ENCODE measurements around the gene COX6B1.
"Not testable (repeated sequence)": the region's sequence is repeated elsewhere in the genome, so short reads cannot be mapped to it uniquely, and the experiment has no call there.

The COX6B1 gene

DNA sequence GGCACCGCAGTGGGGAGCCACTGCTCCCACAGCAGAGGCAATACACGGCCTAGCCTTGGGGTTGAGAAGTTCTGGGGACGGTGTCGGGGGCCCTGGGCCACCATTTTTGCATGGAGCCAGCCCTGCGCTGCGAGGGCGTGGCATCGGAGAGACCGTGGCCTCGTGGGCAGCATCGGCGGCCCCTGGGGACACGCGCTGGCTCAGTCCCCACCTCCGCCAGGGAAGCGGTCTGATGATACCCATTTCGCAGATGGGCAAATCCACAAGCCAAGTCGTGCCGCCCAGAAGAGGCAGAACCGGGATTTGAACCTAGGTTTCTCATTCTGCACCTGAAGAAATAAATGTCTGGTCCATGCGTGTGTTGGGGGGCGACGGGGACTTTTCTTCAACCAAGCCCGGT lies 17.0 kb downstream of the COX6B1 start:
- DNase-seq (ENCODE audit: low read depth) = no peak

DNA sequence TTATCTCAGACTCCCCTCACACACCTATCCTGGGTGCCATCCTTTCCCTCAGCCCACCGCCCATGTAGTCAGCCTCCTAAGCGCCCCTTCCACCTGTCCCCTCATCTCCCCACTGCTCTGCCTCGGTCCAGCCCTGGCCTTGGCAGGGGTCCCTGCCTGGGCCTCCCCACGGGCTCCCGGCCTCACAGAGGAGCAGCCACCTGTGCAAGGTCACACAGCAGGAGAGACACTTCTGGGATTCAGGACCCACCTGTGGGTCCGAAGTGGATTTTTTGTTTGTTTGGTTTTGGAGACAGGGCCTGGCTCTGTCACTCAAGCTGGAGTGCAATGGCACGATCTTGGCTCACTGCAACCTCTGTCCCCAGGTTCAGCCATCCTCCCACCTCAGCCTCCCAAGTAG lies 17.5 kb downstream of the COX6B1 start:
- DNase-seq (ENCODE audit: low read depth) = no peak

DNA sequence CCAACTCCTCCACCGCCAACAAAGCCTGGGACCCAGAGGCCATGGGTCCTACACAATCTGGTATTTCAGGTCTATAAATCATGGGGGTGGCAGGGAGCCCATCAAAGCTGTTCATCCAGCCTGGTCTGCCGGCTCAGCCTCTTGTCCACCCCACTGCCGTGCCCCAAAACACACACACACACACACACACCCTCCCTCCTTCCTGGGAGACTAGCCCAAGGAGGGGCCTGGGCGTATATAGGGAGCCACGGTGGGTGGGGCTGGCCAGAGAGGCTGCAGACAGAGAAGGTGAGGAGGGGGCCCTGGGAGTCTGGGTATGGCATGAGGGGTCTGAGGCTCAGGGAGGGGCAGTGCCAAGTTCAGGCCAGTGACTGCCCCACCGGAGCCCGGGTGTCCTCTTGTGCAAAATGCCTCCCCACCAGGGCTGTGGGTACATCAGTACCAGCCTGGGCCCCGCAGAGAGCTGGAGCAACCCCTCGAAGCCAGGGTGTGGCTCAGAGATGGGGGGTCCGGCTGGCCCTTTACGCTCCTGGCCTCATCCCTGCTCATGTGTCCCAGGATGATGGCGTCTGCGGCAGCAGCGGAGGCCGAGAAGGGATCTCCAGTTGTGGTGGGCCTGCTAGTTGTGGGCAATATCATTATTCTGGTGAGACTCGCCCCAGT lies 18.3 kb downstream of the COX6B1 start, which contains the start of gene UPK1A:
Gene UPK1A (plus strand): TSS at position 267 of the 663 bp plus-strand sequence. CDS start 296 bp downstream, at position 563.
- DNase-seq (ENCODE audit: low read depth) = no peak

DNA sequence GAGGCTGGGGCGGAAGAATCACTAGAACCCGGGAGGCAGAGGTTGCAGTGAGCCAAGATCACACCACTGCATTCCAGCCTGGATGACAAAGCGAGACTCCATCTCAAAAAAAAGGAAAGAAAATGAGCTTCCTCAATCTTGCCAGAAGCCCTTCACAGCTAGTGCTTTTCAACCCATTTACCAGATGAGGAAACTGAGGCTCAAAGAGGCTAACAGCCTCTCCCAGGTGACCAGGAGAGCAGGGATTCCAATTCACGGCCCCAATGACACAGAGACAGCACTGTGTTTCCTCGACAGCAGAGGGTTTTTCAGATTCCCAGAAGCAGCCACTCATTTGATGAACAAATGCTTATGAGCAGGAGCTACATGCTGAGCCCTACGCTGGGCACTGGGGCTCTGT lies 21.4 kb downstream of the COX6B1 start:
- no peak for DNase-seq (ENCODE audit: low read depth)

DNA sequence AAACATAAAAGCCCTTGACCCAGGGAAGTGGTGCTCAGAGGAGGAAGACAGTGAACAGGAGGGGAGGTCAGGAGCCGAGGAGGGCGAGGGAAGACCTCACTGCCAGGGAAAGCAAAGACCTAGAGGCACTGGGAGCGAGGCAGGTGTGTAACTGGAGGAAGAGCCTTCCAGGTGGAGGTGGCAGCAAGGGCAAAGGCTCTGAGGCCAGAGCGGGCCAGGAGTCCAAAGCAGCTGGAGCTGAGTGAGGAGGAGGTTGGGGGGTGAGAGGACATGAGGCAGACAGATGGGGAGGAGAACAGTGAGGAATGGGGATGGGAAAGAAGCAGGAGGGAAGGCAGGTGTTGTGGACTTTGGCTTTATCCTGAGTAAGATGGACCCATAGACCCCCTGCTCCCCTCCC lies 21.9 kb downstream of the COX6B1 start:
- DNase-seq (ENCODE audit: low read depth) = no peak

DNA sequence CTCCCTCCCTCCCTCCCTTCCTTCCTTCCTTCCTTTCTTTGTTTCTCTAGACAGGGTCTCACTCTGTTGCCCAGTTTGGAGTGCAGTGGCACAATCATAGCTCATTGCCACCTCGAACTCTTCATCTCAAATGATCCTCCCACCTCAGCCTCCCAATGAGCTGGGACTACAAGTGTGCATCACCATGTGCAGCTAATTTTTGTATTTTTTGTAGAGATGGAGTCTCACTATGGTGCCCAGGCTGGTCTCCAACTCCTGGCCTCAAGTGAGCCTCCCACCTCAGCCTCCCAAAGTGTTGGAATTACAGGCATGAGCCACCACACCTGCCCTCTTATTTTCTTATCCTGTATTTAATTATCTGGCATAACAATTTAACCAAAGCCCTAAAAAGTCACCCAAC lies 22.6 kb downstream of the COX6B1 start:
- no peak for DNase-seq (ENCODE audit: low read depth)

DNA sequence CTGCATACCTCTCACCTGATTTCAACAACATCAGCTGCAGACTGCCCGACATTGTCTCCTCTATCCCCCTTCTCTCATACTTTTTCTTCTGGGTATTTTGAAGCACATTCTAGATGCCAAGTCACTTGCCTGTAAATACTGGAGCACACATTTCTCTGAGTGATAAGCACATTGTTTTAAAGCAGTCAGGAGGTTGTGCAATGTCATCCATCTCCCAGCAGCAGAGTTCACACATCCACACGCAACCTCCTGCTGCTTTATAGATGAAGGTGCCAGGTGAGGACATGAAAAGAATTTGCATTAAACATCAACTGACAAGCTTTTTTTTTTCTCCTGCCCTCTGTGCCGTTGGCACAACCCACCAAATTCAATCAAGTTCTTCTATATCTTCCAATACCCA lies 23.7 kb downstream of the COX6B1 start:
- peak; percentile 45 for DNase-seq (ENCODE audit: low read depth)

DNA sequence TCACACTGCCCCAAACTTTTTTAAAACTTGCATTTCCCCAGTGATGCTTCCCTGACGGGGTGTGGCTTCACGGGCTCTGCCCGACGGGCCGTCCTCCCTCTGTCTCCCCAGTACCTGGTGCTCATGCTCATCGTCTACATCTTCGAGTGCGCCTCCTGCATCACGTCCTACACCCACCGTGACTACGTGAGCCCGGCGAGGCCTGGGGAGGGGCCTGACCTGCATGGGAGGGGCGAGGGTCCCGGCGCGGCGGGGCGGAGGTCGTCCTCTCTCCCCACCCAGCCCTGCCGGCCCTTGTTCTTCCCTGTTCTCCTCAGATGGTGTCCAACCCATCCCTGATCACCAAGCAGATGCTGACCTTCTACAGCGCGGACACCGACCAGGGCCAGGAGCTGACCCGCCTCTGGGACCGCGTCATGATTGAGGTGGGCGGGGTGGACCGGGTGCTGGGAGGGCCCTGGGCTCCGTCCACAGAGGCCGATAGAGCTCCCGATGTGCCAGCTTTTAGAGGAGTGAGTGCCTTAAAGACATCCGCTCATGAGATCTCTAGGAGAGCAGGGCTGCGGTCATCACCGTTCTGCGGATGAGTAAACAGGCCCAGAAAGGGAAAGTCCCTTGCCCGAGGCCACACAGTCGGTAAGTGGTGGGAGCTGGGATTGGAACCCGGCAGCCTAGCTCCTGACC lies 25.1 kb downstream of the COX6B1 start:
- DNase-seq (ENCODE audit: low read depth) = peak; percentile 77

DNA sequence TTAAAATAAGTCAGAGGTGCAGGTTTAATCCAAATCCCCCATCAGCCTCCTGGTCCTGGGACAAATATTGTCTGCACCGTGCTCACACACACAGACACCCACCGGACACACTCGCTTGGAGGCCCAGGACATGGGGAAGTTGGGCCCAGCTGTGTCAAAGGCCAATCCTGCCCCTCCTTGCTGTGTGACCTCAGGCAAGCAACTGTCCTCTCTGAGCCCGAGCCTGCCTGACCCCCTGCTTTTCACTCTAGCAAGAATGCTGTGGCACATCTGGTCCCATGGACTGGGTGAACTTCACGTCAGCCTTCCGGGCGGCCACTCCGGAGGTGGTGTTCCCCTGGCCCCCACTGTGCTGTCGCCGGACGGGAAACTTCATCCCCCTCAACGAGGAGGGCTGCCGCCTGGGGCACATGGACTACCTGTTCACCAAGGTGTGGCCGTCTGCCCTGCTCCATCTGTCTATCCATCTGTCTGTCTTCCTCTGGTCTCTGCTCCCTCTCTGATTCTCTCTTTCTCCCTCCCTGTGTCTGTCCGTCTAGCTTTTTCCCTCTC lies 27.5 kb downstream of the COX6B1 start:
- no peak for DNase-seq (ENCODE audit: low read depth)

DNA sequence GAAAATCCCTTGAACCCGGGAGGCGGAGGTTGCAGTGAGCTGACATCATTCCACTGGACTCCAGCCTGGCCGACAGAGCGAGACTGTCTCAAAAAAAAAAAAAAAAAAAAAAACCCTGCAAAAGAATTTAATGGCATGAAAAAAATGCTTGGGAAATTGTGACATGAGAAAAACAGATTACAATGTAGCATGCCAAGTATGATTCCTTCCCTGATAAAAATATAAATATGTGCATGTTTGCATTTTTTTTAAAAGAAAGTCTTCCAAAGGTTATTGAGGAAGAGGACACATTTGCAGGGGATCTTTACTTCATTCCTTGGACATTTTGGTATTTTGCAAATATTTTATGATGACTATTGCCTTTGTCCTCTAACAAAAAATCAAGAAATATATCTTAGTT lies 41.7 kb downstream of the COX6B1 start:
- peak; percentile 5 for DNase-seq (ENCODE audit: low read depth)

DNA sequence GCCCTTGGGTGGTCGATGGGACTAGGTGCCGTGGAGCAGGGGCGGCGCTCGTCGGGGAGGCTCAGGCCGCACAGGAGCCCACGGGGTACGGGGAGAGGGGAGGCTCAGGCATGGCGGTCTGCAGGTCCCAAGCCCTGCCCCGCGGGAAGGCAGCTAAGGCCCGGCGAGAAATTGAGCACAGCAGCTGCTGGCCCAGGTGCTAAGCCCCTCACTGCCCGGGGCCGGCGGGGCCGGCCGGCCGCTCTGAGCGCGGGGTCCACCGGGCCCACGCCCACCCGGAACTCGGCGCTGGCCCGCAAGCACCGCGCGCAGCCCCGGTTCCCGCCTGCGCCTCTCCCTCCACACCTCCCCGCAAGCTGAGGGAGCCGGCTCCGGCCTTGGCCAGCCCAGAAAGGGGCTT lies 43.0 kb downstream of the COX6B1 start:
- DNase-seq (ENCODE audit: low read depth) = not testable (repeated sequence)

DNA sequence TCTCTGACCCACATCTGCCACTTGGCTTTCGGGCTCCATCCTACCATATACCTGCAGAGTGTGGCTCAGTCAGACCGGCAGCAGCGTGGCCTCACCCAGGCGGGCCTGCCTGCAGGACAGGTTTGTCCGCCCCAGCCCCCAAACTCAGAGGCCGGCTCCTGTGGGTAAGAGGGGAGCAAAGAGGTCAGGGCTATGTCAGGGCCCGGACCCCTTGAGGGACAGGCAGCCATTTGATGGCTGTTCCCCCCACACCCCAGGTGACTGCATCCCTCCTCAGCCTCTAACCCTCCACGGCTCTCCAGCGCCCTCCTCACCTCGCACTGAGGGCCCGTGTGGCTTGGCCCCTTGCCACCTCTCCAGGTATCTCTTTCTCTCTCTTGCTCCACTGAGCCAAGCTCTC lies 43.9 kb downstream of the COX6B1 start:
- DNase-seq (ENCODE audit: low read depth) = no peak

DNA sequence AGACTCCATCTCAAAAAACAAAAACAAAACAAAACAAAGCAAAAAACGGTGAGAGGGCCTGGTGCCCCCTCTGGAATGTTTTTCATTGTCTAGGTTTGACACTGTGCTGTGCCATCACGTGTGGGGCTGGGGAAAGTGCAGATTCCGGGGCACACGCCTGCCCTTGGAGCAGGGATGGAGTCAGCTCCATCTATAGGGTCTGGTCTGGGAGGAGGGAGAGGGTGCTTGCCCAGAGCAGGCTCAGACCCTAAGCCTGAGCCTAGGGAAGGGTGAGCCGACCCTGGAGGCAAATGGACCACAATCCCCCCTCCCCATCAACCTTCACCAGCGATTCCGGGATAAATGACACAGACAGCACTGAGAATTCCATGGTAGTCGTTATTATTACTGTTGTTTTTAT lies 45.3 kb downstream of the COX6B1 start:
- no peak for DNase-seq (ENCODE audit: low read depth)

DNA sequence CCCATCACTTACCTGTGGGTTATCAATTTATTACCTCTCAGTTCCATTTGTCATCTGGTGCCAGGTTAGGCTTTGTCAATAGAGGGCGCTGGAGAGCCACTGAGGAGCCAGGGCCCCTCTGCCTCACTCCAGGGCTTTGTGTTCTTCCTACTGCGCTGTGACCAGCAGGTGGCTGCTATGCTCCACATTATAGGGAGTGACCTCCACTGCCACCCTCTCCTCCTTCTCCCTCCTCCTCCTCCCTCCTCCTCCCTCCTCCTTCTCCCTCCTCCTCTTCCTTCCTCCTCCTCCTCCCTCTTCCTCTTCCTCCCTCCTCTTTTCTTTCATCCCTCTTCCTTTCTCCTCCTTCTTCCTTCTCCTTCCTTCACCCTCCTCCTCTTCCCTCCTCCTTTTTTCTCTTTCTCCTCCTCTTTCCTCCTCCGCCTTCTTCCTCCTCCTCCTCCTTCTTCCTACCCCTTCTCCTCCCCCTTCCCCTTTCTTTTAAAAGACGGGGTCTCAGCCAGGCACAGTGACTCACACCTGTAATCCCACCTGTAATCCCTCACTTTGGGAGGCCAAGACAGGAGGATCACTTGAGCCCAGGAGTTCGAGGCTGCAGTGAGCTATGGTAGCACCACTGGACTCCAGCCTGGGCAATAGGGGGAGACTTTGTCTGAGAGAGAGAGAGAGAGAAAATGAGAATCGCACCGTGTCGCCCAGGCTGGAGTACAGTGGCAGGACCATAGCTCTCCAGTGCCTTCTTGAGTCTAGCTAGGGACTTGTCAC lies 45.9 kb downstream of the COX6B1 start:
- DNase-seq (ENCODE audit: low read depth) = peak; percentile 69

DNA sequence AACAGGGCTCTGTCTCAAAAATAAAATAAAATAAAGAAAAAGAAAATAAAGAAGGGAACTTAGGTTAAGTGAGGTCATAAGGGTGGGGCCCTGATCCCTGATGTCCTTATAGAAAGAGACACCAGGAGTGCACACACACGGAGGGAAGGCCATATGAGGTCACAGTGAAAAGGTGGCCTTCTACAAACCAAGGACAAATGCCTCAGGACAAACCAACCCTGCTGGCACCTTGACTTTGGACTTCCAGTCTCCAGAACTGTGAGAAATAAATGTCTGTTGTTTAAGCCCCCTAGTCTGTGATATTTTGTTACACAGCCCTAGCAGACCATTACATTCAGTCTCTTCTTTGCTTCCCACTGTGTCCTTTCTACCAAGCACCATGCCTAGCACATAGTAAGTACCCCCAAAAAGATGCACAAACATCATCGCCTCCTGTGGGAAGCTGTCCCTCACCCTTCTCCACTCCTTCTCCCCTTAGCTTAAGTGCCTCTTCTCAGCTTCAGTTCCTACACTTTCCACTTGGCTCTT lies 47.8 kb downstream of the COX6B1 start:
- no peak for DNase-seq (ENCODE audit: low read depth)

DNA sequence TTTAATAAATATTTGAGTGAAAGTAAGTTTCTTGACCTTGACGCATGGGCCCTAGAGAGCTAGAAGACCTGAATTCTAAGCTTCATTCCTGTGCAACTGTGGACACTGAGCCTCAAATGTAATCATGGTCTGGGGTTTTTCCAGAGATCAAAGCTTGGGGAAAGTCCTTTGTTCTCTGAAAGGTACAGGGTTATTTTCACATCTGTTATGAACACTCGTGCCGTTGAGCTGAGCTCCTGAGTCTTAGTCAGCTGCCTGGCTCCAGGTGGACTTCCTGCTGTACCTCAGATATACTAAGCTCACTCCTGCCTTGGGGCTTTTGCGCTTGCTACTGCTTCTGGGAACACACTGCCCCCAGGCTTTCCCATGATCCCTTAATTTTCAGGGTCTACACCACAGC lies 48.7 kb downstream of the COX6B1 start:
- no peak for DNase-seq (ENCODE audit: low read depth)

DNA sequence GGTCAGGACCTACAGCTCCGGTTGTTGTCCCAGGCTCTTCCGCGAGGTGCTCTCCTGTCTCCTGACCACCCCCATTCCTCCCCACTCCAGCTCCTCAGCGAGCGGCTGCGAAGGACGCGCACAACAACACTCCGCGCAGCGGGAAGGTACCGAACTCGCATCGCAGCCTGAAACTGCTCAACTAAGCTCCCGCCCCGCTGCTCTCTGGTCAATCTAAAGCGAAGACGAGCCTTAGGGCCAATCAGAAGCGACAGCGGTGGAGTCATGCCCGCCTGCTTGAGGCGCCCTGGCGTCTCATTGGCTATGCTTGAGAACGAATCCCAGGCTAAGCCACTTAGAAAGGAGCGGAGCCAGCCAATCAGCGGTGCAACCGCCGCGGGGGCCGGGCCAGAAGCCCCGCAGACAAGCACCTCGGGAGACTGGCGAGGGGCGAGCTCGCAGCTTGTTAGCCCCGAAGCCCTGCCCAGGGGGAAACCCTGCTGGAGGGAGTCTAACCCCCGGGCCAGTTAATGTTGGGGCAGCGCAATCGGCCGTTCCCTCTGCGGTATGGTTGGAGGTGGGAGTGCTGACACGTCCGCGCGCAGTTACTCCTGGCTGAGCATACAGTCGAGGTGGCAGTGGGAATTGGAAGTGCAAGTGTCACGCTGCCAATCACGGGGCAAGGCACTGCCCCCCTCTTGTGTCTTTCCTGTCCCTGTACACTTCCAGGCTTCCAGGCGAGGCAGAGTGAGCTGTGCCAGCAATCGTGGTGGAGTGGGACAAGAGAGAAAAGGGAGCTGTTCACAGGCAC lies 54.3 kb downstream of the COX6B1 start:
- peak; percentile 99 for DNase-seq (ENCODE audit: low read depth)

DNA sequence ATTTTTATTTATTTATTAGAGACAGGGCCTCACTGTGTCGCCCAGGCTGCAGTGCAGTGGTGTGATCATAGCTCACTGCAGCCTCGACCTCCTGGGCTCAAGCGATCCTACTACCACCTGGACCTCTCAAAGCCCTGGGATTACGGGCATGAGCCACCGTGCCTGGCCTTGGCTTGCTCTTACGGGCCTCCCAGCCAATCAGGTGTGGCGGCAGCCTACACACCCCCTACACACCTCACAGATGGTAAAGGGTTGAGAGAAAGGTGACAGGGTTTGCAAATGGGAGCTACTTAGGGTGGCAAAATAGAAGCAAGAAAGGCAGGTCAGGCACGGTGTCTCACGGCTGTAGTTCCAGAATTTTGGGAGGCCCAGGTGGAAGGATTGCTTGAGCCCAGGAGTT lies 55.2 kb downstream of the COX6B1 start:
- no peak for DNase-seq (ENCODE audit: low read depth)

DNA sequence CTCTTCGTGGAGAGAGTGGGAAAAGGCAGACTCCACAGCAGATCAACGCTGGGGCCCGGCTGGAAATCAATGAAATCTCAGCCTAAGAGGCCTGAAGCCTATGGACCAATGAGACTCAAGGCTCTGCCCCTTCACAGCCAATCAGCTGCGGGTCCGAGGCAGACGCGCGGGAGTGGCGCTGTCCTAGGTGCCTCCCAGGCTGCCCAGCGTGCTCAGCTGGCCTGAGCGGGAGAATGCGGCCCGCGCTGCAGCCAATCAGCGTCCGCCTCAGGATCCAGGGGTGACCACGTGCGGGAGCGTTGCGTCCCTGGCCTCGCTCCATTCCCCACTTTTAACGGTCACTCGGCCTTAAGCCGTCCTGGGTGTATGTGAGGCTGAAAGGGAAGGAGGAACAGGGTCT lies 56.1 kb downstream of the COX6B1 start, which contains the start of gene ZBTB32:
Gene ZBTB32 (plus strand): TSS at position 341 of the 400 bp plus-strand sequence. CDS start 10,069 bp downstream, outside the sequence.
- DNase-seq (ENCODE audit: low read depth) = peak; percentile 75
